GM11168 (cell line): Measurements from ENCODE around the gene PTPRN2.
"Not testable (repeated sequence)": the region's sequence is repeated elsewhere in the genome, so short reads cannot be mapped to it uniquely, and the experiment has no call there.

Source experiments
- in situ Hi-C: fragments of 300-500 bp; cut with MboI; formaldehyde crosslinking; loops from one replicate; pipeline ENCODE4 v1.12.0; 2022; ENCODE audit warnings: low sequenced_read_pairs; ENCODE audit not compliant: unreplicated experiment

Gene PTPRN2

DNA sequence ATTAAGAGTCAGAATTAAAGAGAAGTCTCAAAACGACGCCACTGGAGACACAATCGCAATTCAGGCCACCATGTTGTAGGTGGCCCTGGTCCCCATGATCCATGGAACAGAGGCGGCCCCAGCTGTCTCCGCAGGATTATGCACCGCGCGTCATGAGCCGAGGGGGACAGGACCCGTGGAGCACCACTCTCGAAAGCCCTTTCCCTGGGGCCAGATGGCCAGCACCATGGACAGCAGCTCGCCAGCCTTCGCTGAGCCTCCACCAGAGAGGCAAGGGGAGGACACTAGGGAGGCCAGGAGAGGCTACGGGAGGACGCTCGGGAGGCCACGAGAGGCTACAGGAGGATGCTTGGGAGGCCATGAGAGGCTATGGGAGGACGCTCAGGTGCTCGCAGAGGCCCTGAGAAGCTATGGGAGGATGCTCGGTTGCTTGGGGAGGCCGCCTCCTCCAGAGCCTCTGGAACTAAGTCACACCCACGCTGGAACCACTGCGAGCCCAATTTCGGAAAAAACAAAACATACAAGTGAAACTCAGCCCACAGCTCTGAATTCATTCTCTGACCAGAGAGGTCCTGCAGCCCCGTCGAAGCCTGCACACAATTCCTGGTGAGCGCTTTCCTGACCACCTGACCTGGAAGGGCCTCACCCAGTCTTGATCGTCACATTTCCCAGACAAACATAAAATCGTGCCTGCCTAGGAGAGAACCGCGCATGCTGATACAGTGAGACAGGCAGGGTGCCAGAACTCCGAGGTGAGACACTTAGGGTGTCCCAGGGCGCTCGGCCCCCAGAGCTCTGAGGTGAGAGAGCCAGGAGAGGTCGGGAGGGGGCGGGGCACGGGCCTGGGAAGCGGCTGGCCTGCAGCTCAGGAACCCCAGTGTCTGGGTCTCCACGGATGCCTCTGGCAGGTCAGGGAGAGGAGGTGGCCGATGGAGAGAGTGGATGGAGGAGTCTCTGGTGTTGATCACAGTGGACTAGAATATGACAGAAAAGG lies 224.4 kb downstream of the PTPRN2 start:
- in situ Hi-C loops = no loop called here

- in situ Hi-C loops = no loop called here
Measured at GRCh38 chr7:158362001-158362400, 225.6 kb downstream of the PTPRN2 start.

- in situ Hi-C loops = no loop called here
Measured at GRCh38 chr7:158361326-158361946, 226.2 kb downstream of the PTPRN2 start.

DNA sequence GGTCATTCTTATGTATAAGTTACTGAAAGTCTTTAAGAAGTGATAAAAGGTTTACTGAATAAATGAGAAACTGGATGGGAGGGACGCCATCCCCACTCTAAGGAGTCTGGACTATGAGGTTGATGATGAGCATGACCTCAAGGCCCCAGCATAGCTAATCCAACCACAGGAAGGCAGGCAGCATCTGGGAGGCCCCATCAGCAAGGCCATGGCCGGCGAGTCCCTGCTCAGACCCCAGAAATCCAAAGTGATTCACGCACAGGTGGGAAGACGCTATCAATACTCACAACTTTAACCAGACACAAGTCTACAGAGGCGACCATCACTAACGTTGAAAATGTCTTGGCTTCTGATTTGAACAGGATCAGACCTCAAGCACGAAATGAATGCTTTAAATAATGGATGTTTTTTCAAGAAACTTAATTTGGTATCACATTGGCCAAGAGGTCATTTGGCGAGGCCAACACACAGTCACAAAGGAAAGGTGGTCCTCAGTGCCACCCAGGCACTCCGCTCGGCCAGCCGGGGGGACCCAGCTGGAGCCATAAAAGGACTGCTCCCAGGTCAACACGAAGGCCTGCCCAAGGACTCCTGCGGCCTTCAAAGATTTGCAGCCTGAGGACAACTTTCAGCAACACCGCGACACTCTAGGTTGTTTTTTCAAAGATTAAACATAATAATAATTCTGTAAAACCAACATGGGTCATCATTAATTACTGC lies 228.5 kb downstream of the PTPRN2 start:
- in situ Hi-C loops = no loop called here

GRCh38 chr7:158357898-158358821 lies 229.5 kb downstream of the PTPRN2 start:
- in situ Hi-C loops = no loop called here

DNA sequence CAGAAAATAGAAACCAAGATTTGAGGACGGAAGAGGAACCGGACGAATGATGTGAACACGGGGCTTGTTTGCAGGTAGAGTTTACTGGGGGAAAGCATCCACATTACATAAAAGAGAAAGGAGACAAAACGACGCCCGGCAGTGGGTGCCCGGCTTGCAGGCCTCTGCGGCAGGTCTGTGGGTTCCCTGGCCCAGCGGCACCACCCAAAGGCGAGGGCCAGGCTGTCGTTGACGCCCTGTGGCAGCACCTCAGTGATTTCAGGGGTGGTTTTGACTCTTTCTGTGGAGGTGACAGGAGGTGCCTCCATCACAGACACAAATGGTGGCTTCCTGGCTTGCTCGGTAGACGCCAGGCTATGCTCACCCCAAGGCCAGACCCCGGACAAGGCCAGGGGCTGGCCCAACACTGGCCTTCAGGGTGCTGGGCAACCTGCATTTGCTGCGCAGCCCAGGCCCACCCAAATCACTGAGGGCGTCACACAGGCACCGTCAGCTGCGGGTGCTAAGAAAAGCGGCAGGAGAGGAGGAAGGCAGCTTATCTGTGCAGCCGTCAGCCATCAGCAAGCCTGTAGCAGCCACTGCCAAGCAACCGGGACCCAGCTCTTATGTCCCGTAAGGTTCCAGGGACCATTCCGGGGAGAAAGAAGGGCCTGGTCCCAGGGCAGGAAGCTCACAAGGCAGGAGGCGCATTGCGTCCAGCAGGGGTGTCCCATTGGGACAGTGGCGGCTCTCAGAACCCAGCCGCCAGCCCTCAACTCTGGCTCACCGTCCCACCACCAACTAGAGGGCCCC lies 230.3 kb downstream of the PTPRN2 start:
- in situ Hi-C loops = no loop called here

DNA sequence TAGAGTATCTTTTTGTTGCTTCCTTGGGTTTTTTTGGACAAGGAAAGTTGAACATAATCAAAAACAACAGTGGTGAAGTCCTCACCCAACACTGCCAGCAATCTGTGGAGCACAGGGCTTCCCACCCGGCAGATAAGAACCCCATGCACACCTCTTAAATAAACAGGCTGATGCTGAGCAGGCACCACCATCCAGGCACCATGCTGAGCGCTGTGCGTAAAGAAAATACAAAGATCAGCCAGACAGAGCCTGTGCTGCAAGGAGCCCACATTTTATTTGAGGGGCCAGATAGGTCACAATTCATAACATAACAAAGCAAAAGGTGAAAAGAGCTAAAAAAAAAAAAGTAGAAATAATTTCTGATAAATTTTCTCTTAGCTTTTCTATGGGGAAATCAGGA lies 231.2 kb downstream of the PTPRN2 start:
- in situ Hi-C loops = no loop called here

GRCh38 chr7:158355456-158356065 lies 232.1 kb downstream of the PTPRN2 start:
- in situ Hi-C loops = no loop called here

DNA sequence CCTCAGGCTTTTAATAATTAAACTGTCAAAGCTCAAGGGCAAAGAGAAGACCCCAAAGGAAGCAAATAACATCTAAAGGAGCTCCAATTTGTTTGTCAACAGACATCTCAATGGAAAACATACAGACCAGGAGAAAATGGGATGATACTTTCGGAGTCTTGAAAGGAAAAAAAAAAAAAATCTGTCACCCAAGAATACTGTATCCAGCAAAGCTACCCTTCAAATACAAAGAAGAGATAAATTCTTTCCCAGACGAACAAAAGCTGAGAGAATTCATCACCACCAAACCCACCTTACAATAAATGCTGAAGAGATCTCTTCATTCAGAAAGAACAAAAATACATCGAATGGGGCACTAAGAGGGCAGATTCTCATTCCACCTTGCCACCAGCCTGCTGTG lies 232.8 kb downstream of the PTPRN2 start:
- in situ Hi-C loops = no loop called here

- in situ Hi-C loops = no loop called here
Measured at GRCh38 chr7:158353606-158354570, 233.7 kb downstream of the PTPRN2 start.

- in situ Hi-C loops = not testable (repeated sequence)
Measured at GRCh38 chr7:158351899-158352729, 235.5 kb downstream of the PTPRN2 start.

DNA sequence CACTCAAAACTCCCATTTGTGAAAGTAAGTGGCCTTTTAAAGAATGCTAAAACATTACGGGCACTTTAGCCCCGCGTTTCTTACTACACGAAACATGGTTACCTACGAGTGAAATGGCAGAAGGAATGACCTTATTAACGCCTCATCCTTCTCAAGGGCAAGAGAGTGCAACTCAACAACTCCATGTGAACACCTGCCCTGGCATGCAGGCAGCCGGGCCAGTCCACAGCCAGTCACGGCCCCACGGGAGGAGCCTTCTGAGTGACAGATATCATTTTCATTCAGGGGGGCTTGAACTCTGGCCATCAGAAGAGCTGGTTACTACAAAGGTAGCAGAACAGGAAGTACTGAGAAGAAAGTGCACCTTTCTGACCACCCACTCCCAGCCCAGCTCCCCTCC lies 236.1 kb downstream of the PTPRN2 start:
- in situ Hi-C loops = no loop called here

GRCh38 chr7:158351051-158351450 lies 236.6 kb downstream of the PTPRN2 start:
- in situ Hi-C loops = no loop called here

DNA sequence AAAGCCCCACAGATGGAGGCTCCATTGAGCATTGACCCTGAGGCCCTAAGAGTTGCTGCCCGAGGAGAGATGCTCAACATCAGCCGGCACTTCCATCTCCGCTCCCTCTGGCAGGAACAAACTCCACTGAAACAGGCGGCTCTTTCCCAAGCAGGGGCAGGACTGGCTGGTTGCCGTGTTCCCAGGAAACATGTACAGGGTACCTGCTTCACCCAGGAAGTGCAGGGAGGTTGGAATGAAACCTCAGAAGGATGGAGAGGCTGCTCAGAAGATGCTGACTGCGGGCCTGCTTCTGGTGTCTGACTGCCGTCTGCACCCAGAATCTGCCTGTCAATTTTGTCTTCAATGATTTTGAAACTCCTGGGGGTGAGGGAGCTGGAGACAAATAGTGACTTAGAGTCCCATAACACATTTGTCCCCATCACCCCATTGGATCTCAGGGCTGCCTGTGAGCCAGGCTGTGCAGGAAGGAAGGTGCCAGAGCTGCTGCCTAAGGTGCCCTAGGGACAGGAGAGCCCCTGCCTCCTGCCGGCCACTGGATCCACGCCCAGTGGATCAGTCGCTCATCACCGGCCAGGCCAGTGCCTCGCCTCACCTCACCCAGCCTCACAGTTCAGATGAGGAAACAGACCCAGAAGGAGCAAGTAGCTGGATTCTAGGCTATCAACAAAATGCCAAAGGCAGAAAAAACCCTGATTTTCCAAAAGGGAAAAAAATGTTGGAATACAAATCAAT lies 237.3 kb downstream of the PTPRN2 start:
- in situ Hi-C loops = no loop called here

- in situ Hi-C loops = no loop called here
Measured at GRCh38 chr7:158348446-158348845, 239.2 kb downstream of the PTPRN2 start.

- in situ Hi-C loops = not testable (repeated sequence)
Measured at GRCh38 chr7:158348039-158348438, 239.6 kb downstream of the PTPRN2 start.
